Naive thymus-derived CD4-positive, alpha-beta T cell (primary cell): Measurements from ENCODE around the gene DYNC1I1. TPM values are rescaled to one million over a fixed set of nuclear protein-coding genes. Genes with fewer than 3 reads are reported as not detected.

Experiments
- ATAC-seq: fragments of 150-1000 bp; cut with Tn5 transposase; 2 replicates; pipeline ENCODE4 v1.10.0; 2021; ENCODE audit warnings: mild to moderate bottlenecking, moderate library complexity
- CTCF ChIA-PET: fragments of 350-600 bp; sonication (Branson Sonifier 250); formaldehyde crosslinking; loops from one replicate; lab custom pipeline; 2021; ENCODE audit warnings: antibody characterized with exemption; lab: Charles Lee
- POLR2A ChIA-PET: fragments of 350-600 bp; sonication (Branson Sonifier 250); formaldehyde crosslinking; loops from one replicate; lab custom pipeline; 2021; ENCODE audit warnings: antibody characterized with exemption, inconsistent platforms; lab: Charles Lee
- DNase-seq, 9 donors: peaks; one replicate each; pipeline versions ENCODE4 v3.0.0 to v3.0.0-alpha.2; 2020 to 2022; ENCODE audit warnings: mixed read lengths in 1 of 9
- H3K27ac ChIP-seq: one replicate; pipeline ENCODE4 v1.7.0; 2013; ENCODE audit warnings: mild to moderate bottlenecking, low read depth, low read length, moderate library complexity
- H3K27me3 ChIP-seq, 2 donors: one replicate each; pipeline ENCODE4 v1.7.0; 2013; ENCODE audit warnings: low read length in 2 of 2, mild to moderate bottlenecking in 2 of 2, moderate library complexity in 2 of 2; ENCODE audit not compliant: control insufficient read depth in 2 of 2, insufficient read depth in 2 of 2
- H3K36me3 ChIP-seq, 3 experiments: 1 replicate in 2 of 3; 2 replicates in 1 of 3; pipeline ENCODE4 v1.7.0; 2013; ENCODE audit warnings: low read length in 3 of 3, mild to moderate bottlenecking in 3 of 3, moderate library complexity in 1 of 3; ENCODE audit not compliant: insufficient read depth in 3 of 3, control insufficient read depth in 2 of 3
- H3K4me1 ChIP-seq, 2 donors: one replicate each; pipeline ENCODE4 v1.7.0; 2013; ENCODE audit warnings: low read length in 2 of 2, mild to moderate bottlenecking in 2 of 2, moderate library complexity in 1 of 2; ENCODE audit not compliant: control insufficient read depth in 2 of 2, insufficient read depth in 2 of 2
- H3K4me3 ChIP-seq: 2 replicates; pipeline ENCODE4 v1.7.0; 2013; ENCODE audit warnings: mild to moderate bottlenecking, low read length
- H3K9me3 ChIP-seq, 3 experiments: 1 replicate in 2 of 3; 2 replicates in 1 of 3; pipeline ENCODE4 v1.7.0; 2013; ENCODE audit warnings: low read length in 3 of 3; ENCODE audit not compliant: control insufficient read depth in 2 of 3
- H3K27ac Mint-ChIP-seq, 9 donors: one replicate each; pipeline ENCODE4 v1.8.0; 2020 to 2022; ENCODE audit warnings: mixed read lengths in 9 of 9, mild to moderate bottlenecking in 8 of 9, moderate library complexity in 5 of 9, inconsistent platforms in 2 of 9
- H3K27me3 Mint-ChIP-seq, 5 donors: one replicate each; pipeline ENCODE4 v1.8.0; 2021 to 2022; ENCODE audit warnings: mixed read lengths in 5 of 5, mild to moderate bottlenecking in 1 of 5
- H3K36me3 Mint-ChIP-seq, 5 donors: one replicate each; pipeline ENCODE4 v1.8.0; 2020 to 2022; ENCODE audit warnings: mixed read lengths in 5 of 5, mild to moderate bottlenecking in 3 of 5, inconsistent platforms in 1 of 5
- H3K4me1 Mint-ChIP-seq, 7 donors: one replicate each; pipeline ENCODE4 v1.8.0; 2020 to 2022; ENCODE audit warnings: mixed read lengths in 7 of 7, mild to moderate bottlenecking in 3 of 7, inconsistent platforms in 1 of 7
- H3K4me3 Mint-ChIP-seq, 10 donors: one replicate each; pipeline ENCODE4 v1.8.0; 2020 to 2022; ENCODE audit warnings: mild to moderate bottlenecking in 10 of 10, mixed read lengths in 10 of 10, moderate library complexity in 6 of 10, inconsistent platforms in 2 of 10
- H3K9me3 Mint-ChIP-seq, 11 donors: one replicate each; pipeline ENCODE4 v1.8.0; 2020 to 2022; ENCODE audit warnings: mixed read lengths in 11 of 11, mild to moderate bottlenecking in 4 of 11, inconsistent platforms in 1 of 11, moderate library complexity in 1 of 11
- intact Hi-C, 2 donors: fragments of 100-400 bp; cut with micrococcal nuclease; formaldehyde crosslinking; loops; one replicate each; pipeline ENCODE4 v1.15.1; 2023
- polyA plus RNA-seq, 2 donors: library from polyadenylated mRNA; unstranded; fragments of 300-500 nt; fragmentation: Illumina TruSeq; gene quantifications; one replicate each; pipeline ENCODE4 v1.2.3, GENCODE V29; 2021
- total RNA-seq, 6 experiments: library from RNA in 5 of 6; stranded (reverse) in 5 of 6; gene quantifications; 1 replicate in 5 of 6; 2 replicates in 1 of 6; pipeline ENCODE4 v1.2.3 and lab custom pipeline; 2021 to 2026

DYNC1I1 gene
- total and polyA plus RNA-seq, 7 experiments from 2014 or later: 0.61 TPM; not detected in 6

DNA sequence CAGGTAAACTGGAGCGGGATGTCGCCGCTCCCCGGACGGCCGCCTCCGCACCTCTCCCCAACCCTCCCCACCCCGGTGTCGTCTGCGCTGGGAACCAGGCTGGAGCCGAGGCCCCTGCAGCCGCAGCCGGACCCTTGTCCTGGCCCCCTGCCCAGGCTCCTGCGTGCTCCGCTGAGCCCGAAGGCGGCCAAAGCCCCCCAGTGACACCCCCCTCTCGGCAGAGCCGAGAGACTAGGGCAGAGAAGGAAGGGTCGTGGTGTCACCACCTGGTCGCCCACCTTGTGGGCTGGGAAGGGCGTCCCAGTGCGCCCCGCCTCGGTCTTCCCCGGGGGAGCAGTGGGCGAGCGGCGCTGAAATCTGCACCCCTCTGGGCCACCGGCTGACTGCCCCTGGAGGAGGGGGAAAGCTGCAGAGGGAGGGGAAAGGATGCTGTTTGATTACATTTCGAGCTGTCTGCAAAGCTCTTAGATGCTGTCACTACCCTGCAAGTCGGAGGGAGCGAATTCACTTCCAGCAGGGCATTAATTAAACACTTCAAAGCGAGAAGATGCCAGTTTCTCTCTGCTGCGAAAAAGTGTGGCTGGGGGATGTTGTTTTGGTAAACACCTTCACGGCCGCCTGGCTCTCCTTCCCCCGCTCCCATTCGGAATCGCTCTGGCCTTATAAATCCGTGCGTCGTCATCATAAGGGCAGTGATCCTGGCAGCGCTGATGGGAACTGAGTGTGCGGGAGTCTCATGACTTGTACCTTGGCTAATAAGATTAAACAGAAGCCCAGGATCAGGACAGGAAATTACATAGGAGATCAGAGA, 622 bp downstream of the DYNC1I1 start:
- H3K9me3 Mint-ChIP-seq: peaks cover 0 to 9% (median 0%) of the 10 kb centered on the region in 11 donors
- ChIA-PET POLR2A (no interaction called here), CTCF (no interaction called here)
- peaks cover 0 to 5% of the 10 kb centered on the region in 2 donors for H3K27me3 ChIP-seq
- H3K27ac ChIP-seq: no peak overlapping the region
- H3K27ac Mint-ChIP-seq: no peak overlapping the region
- no peaks in the 10 kb centered on the region for H3K9me3 ChIP-seq
- peaks cover 35 to 55% (median 42%) of the 10 kb centered on the region in 5 donors for H3K27me3 Mint-ChIP-seq
- peak overlapping the region in 6 of 10 donors; percentile 3 to 50 (median 25) for H3K4me3 Mint-ChIP-seq
- no peaks in the 10 kb centered on the region for H3K36me3 ChIP-seq
- intact Hi-C loops: no loop called here
- ATAC-seq (peak; percentile 21), DNase-seq (no peak)
- no peak overlapping the region for H3K4me3 ChIP-seq
- H3K4me1 ChIP-seq: no peaks in the 10 kb centered on the region
- peaks cover 0 to 5% (median 0%) of the 10 kb centered on the region in 5 donors for H3K36me3 Mint-ChIP-seq
- peaks cover 0 to 16% (median 3%) of the 10 kb centered on the region in 7 donors for H3K4me1 Mint-ChIP-seq

DNA sequence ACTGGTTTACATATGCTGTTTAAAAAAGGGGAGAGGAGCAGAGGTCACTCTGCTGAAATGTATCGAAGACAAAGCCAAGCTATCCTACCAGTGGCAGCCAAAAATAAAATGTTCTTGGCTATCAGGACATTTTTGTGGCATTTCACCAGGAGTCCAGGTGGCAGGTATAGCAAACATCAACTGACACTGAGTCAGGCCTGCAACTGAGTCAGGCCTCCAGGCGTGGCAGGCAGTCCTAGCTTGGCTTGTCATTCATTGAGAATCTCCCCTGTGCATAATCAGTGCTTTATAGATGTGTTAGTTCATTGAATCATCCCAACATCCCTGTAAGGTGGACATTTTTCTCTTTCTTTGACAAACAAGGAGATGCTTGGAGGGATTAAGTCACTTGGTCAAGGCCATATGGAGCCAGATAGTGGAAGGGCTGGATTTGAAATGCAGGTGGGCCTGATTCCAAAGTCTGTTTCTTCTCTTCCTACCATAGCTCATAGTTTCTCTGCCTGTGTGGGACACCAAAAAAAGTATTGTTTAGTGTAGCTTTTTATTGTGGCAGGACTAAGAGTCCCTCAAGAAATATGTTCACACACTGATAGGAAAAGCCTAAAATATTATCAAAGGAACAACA, 4.3 kb downstream of the DYNC1I1 start:
- H3K36me3 Mint-ChIP-seq: peaks cover 0 to 5% (median 0%) of the 10 kb centered on the region in 5 donors
- Histone ChIP-seq H3K36me3 (no peaks in the 10 kb centered on the region), H3K9me3 (no peaks in the 10 kb centered on the region), H3K27ac (no peak overlapping the region), H3K27me3 (peaks cover 0 to 5% of the 10 kb centered on the region in 2 donors), H3K4me1 (no peaks in the 10 kb centered on the region), H3K4me3 (no peak overlapping the region)
- H3K9me3 Mint-ChIP-seq: peaks cover 0 to 8% (median 0%) of the 10 kb centered on the region in 11 donors
- H3K4me3 Mint-ChIP-seq: no peak overlapping the region
- peaks cover 24 to 42% (median 34%) of the 10 kb centered on the region in 5 donors for H3K27me3 Mint-ChIP-seq
- ChIA-PET POLR2A (no interaction called here), CTCF (no interaction called here)
- intact Hi-C loops: no loop called here
- no peak overlapping the region for H3K27ac Mint-ChIP-seq
- DNase-seq (no peak), ATAC-seq (no peak)
- H3K4me1 Mint-ChIP-seq: peaks cover 0 to 12% (median 3%) of the 10 kb centered on the region in 7 donors

DNA sequence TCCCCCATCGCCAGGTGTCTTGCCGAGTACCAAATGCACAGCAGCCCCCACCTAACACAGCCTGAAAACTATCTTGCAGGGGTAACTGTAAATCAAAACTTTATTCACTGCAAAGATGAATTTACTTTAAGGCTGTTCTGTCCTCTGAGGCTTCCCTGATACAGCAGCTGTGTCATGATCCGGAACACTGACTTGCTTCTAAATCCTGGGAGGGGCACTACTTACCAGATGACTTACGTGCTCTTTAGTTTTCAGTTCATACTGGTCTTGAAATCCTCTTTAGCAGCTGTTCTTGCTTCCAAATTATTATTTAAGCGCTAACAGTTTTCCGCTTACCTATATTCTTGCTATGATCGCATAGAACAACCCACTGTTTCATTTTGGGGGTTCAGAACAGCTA, 4.9 kb downstream of the DYNC1I1 start:
- CTCF ChIA-PET: no interaction called here
- H3K4me3 ChIP-seq: no peak overlapping the region
- Mint-ChIP-seq H3K9me3 (peaks cover 0 to 8% (median 0%) of the 10 kb centered on the region in 11 donors), H3K36me3 (peaks cover 0 to 5% (median 0%) of the 10 kb centered on the region in 5 donors), H3K27me3 (peaks cover 19 to 36% (median 28%) of the 10 kb centered on the region in 5 donors), H3K4me3 (no peak overlapping the region), H3K4me1 (peaks cover 0 to 6% (median under 1%) of the 10 kb centered on the region in 7 donors), H3K27ac (no peak overlapping the region)
- POLR2A ChIA-PET: no interaction called here
- intact Hi-C loops: no loop called here
- DNase-seq (no peak), ATAC-seq (no peak)
- peaks cover 0 to 5% of the 10 kb centered on the region in 2 donors for H3K27me3 ChIP-seq
- H3K36me3 ChIP-seq: no peaks in the 10 kb centered on the region
- H3K4me1 ChIP-seq: no peaks in the 10 kb centered on the region
- H3K9me3 ChIP-seq: no peaks in the 10 kb centered on the region
- no peak overlapping the region for H3K27ac ChIP-seq

DNA sequence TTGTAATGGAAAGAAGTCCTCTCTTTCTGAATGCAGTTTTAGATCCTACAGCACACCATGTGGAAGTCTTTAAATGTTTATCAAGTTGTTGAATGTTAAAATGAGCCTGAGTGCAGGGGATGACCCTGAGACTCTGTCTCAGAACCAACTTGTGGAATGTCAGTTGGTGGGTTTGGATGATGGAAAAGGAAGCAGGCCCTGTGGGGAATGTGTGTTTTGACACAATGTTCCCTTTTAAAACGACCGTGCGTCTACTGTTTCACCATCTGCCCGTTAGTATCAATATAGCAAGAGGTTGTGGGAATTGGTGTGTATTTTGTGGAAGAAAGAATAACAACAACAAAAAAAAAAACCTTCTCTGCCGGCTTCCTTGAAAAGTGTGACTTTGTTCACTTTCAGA, 8.3 kb downstream of the DYNC1I1 start:
- intact Hi-C loops: no loop called here
- Mint-ChIP-seq H3K36me3 (no peaks in the 10 kb centered on the region), H3K4me3 (no peak overlapping the region), H3K27me3 (peaks cover 0 to 13% (median 8%) of the 10 kb centered on the region in 5 donors), H3K9me3 (peaks cover 0 to 8% (median 0%) of the 10 kb centered on the region in 11 donors), H3K27ac (no peak overlapping the region), H3K4me1 (no peaks in the 10 kb centered on the region)
- Histone ChIP-seq H3K4me1 (no peaks in the 10 kb centered on the region), H3K27ac (no peak overlapping the region), H3K36me3 (no peaks in the 10 kb centered on the region), H3K9me3 (no peaks in the 10 kb centered on the region), H3K4me3 (no peak overlapping the region), H3K27me3 (no peaks in the 10 kb centered on the region)
- ChIA-PET CTCF (no interaction called here), POLR2A (no interaction called here)
- ATAC-seq (no peak), DNase-seq (no peak)

DNA sequence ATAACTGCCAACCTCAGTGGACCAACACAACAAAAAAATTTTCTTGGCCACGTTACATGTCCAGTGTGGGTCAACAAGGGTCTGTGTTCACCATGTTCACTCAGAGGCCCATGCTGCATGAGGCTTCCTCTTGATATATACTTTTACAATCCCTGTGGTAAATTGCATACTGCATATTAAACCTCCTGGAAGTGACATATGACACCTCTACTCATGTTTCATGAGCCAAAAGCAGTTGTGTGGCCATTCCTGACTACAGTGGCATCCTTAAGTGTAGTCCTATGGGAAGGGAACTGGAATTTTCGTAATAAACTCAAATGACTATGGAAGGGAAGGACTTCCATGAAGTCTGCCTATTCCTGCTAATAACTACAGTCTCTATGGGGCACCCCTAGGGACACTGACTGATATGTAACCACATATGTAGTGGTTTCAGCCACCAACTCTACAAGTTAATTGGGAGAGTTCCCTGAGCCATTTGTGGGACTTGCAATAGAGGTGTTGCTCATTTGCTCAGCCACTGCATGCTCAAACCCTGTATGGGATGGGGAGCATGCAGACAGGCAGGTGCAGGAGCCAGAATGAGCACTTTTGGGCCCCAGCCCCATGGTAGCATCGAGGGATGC, 9.7 kb downstream of the DYNC1I1 start:
- H3K36me3 ChIP-seq: no peaks in the 10 kb centered on the region
- intact Hi-C loops: no loop called here
- Mint-ChIP-seq H3K27ac (no peak overlapping the region), H3K4me1 (no peaks in the 10 kb centered on the region), H3K4me3 (no peak overlapping the region), H3K9me3 (peaks cover 0 to 8% (median 0%) of the 10 kb centered on the region in 11 donors), H3K36me3 (no peaks in the 10 kb centered on the region), H3K27me3 (peaks cover 0 to 17% (median 13%) of the 10 kb centered on the region in 5 donors)
- H3K27me3 ChIP-seq: no peaks in the 10 kb centered on the region
- H3K4me3 ChIP-seq: no peak overlapping the region
- no peak for ATAC-seq
- no peak overlapping the region for H3K27ac ChIP-seq
- POLR2A ChIA-PET: no interaction called here
- no peaks in the 10 kb centered on the region for H3K4me1 ChIP-seq
- no peaks in the 10 kb centered on the region for H3K9me3 ChIP-seq
- CTCF ChIA-PET: no interaction called here
- no peak for DNase-seq

DNA sequence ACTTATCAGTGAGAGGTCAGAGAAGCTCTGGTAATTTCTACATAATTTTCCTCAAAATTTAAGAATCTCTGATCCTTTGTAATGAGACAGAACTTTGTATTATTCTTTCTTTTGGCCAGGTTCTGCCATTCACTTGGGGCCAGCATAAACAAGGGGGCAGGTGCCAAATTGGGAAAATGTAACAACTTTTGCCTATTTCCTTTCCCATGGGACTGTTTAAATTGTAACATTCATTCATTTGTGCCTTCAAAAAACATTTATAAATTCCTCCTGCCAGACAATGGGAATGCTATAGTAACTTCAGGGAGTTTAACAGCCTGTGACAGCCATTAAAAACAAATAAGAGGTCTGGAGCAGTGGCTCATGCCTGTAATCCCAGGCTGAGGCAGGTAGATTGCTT, 12.4 kb downstream of the DYNC1I1 start:
- no peaks in the 10 kb centered on the region for H3K4me1 ChIP-seq
- Mint-ChIP-seq H3K27ac (no peak overlapping the region), H3K4me1 (no peaks in the 10 kb centered on the region), H3K9me3 (peaks cover 0 to 12% (median 3%) of the 10 kb centered on the region in 11 donors), H3K27me3 (peaks cover 2 to 25% (median 17%) of the 10 kb centered on the region in 5 donors), H3K4me3 (no peak overlapping the region), H3K36me3 (no peaks in the 10 kb centered on the region)
- H3K9me3 ChIP-seq: no peaks in the 10 kb centered on the region
- DNase-seq (no peak), ATAC-seq (no peak)
- H3K4me3 ChIP-seq: no peak overlapping the region
- H3K27me3 ChIP-seq: no peaks in the 10 kb centered on the region
- no peak overlapping the region for H3K27ac ChIP-seq
- ChIA-PET POLR2A (no interaction called here), CTCF (no interaction called here)
- no peaks in the 10 kb centered on the region for H3K36me3 ChIP-seq
- intact Hi-C loops: no loop called here
